Activated B cell treated with CpG ODN at 0.5 μM for 24 hours (primary cell): ENCODE measurements around the gene TREM2. TPM values are rescaled to one million over a fixed set of nuclear protein-coding genes. Genes with fewer than 3 reads are reported as not detected.

ENCODE experiments used
- ATAC-seq: fragments of 200-7000 bp; cut with Tn5 transposase; one replicate; pipeline ENCODE4 v1.10.0; 2021; ENCODE audit warnings: low read depth, mild to moderate bottlenecking, moderate library complexity
- CTCF ChIA-PET: fragments of 350-600 bp; sonication (Branson Sonifier 250); formaldehyde crosslinking; loops from one replicate; lab custom pipeline; 2021; ENCODE audit warnings: antibody characterized with exemption; lab: Charles Lee
- POLR2A ChIA-PET: fragments of 350-600 bp; sonication (Branson Sonifier 250); formaldehyde crosslinking; loops from one replicate; lab custom pipeline; 2021; ENCODE audit warnings: antibody characterized with exemption; lab: Charles Lee
- DNase-seq: peaks from one replicate; pipeline ENCODE4 v3.0.0; 2022
- H3K27ac Mint-ChIP-seq: one replicate; pipeline ENCODE4 v1.8.0; 2020; ENCODE audit warnings: mixed read lengths
- H3K27me3 Mint-ChIP-seq: one replicate; pipeline ENCODE4 v1.8.0; 2021; ENCODE audit warnings: mixed read lengths
- H3K36me3 Mint-ChIP-seq: one replicate; pipeline ENCODE4 v1.8.0; 2021; ENCODE audit warnings: low read depth, mixed read lengths
- H3K4me1 Mint-ChIP-seq: one replicate; pipeline ENCODE4 v1.8.0; 2021; ENCODE audit warnings: mixed read lengths
- H3K4me3 Mint-ChIP-seq: one replicate; pipeline ENCODE4 v1.8.0; 2020; ENCODE audit warnings: mild to moderate bottlenecking, mixed read lengths
- H3K9me3 Mint-ChIP-seq: one replicate; pipeline ENCODE4 v1.8.0; 2020; ENCODE audit warnings: mixed read lengths
- intact Hi-C: fragments of 100-400 bp; cut with micrococcal nuclease; formaldehyde crosslinking; loops from one replicate; pipeline ENCODE4 v1.15.1; 2024
- total RNA-seq: library from RNA; stranded (reverse); gene quantifications from 2 replicates; pipeline ENCODE4 v1.2.3, GENCODE V29; 2022
- TF ChIP-seq, protein P1 (sequence below): fragments of 200-600 bp; IDR thresholded peaks from one replicate; pipeline ENCODE4 v1.8.0; 2022; ENCODE audit warnings: antibody characterized with exemption, mild to moderate bottlenecking

The TREM2 gene
- total RNA-seq, 1 donor from 2014 or later, result not detected

DNA sequence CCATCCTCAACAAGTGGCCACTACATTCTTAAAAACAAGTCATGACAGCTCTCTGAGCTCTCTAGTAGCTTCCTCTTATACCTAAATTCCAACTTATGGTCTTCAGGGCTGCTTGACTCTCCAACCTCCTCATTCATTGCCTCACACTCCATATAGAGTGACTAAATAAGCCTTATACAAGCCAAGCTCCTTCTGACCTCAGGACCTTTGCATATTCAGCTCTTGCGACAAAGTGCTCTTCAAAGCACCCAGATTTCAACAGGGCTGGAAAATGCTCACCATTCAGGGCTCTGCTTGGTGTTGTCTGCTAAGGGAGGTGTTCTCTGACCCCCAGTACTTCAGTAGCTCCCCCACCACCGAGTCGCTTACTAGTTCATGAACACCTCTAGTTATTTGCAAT, 34.3 kb upstream of the TREM2 start:
- Mint-ChIP-seq H3K27ac (peak overlapping the region; percentile 65), H3K27me3 (no peaks in the 10 kb centered on the region), H3K36me3 (peaks cover 55% of the 10 kb centered on the region), H3K9me3 (no peaks in the 10 kb centered on the region), H3K4me1 (peaks cover 95% of the 10 kb centered on the region), H3K4me3 (no peak overlapping the region)
- POLR2A ChIA-PET, result interaction anchor here (0.8 to 1.3 kb wide), 2 partner anchors 15 to 308 kb away, joined by 3 to 7 read pairs; no protein-coding TSS in a partner anchor
- ATAC-seq (no peak), DNase-seq (no peak)
- CTCF ChIA-PET, result interaction anchor here (2.2 kb wide), 1 partner anchor 15 kb away, joined by 5 read pairs; no protein-coding TSS in a partner anchor
- TF ChIP-seq, protein P1, sequence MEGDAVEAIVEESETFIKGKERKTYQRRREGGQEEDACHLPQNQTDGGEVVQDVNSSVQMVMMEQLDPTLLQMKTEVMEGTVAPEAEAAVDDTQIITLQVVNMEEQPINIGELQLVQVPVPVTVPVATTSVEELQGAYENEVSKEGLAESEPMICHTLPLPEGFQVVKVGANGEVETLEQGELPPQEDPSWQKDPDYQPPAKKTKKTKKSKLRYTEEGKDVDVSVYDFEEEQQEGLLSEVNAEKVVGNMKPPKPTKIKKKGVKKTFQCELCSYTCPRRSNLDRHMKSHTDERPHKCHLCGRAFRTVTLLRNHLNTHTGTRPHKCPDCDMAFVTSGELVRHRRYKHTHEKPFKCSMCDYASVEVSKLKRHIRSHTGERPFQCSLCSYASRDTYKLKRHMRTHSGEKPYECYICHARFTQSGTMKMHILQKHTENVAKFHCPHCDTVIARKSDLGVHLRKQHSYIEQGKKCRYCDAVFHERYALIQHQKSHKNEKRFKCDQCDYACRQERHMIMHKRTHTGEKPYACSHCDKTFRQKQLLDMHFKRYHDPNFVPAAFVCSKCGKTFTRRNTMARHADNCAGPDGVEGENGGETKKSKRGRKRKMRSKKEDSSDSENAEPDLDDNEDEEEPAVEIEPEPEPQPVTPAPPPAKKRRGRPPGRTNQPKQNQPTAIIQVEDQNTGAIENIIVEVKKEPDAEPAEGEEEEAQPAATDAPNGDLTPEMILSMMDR, result no peak
- intact Hi-C loops, result no loop called here

DNA sequence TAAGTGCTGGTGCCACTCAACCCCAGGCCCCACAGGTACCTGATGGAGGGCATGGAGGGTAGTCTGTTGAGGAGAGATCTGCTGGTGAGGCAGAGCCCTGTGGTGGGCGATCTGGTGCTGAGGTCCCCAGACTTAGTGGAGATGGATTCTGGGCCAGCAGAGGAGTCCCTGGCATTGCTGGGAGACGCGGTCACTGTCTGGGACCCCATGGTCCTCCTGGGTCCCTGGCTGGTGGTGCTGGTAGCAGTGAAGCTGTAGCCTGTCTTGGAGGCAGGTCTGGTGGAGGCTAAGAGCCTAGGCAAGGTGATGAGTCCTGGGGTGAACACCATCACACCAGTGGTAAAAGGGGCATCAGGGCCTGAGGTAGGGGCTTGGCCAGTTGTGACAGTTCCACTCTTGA, 31.5 kb upstream of the TREM2 start:
- intact Hi-C loops, result no loop called here
- Mint-ChIP-seq H3K4me3 (no peak overlapping the region), H3K27ac (peak overlapping the region; percentile 76), H3K4me1 (peaks cover 71% of the 10 kb centered on the region), H3K9me3 (peaks cover 6% of the 10 kb centered on the region), H3K36me3 (peaks cover 71% of the 10 kb centered on the region), H3K27me3 (no peaks in the 10 kb centered on the region)
- POLR2A ChIA-PET, result interaction anchor here (0.8 kb wide), 1 partner anchor 13 kb away, joined by 4 read pairs; no protein-coding TSS in a partner anchor
- CTCF ChIA-PET, result no interaction called here
- DNase-seq (no peak), ATAC-seq (no peak)
- TF ChIP-seq, protein P1, result no peak

DNA sequence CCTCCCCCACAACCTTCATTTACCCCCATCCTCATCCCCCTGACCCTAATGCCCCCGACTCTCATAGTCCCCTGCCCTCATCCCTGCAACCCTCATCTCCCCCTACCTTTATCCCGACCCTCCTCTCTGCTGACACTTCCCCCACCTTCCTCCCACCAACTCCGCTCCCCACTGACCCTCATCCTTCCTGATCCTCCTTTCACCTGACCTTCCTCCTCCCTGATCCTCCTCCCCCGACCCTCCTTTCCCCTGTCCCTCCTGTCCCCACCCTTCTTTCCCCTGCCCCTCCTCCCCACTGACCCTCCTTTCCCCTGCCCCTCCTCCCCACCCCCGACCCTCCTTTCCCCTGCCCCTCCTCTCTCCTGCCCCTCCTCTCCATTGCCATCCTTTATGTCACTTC, 31.0 kb upstream of the TREM2 start:
- DNase-seq, result no peak
- ATAC-seq, result no peak
- H3K9me3 Mint-ChIP-seq, result peaks cover 7% of the 10 kb centered on the region
- H3K27me3 Mint-ChIP-seq, result no peaks in the 10 kb centered on the region
- peaks cover 71% of the 10 kb centered on the region for H3K36me3 Mint-ChIP-seq
- peaks cover 70% of the 10 kb centered on the region for H3K4me1 Mint-ChIP-seq
- no peak overlapping the region for H3K4me3 Mint-ChIP-seq
- TF ChIP-seq, protein P1, result no peak
- intact Hi-C loops, result no loop called here
- CTCF ChIA-PET, result no interaction called here
- peak overlapping the region; percentile 76 for H3K27ac Mint-ChIP-seq
- POLR2A ChIA-PET, result no interaction called here

DNA sequence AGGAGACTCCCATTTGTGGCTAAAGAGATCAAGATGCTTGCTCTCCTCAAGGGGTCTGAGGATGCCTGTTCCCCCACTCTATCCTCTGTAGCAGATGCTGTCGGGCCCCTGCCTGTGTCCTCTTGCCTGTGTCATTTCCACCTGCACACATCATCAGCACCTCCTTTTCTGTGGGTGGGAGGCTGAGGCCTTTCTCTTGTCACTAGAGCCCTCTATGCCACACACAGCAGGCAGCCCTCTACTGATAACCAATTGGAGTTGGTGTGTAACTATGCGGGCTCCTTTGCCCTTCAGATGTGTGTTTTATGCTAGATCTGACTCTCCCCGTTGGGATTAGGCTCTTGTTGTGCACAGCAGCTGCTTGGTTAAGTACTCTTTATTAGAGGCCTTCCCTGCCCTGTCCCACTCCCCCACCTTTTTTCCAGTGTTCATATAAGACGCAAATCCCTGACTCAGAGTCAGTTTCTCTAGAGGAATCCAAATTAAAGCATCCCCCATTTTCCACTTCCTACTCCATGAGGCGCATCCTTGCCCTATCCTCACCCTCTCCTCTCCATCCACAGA, 30.3 kb upstream of the TREM2 start:
- POLR2A ChIA-PET, result no interaction called here
- no peak for ATAC-seq
- peak overlapping the region; percentile 47 for H3K27ac Mint-ChIP-seq
- DNase-seq, result no peak
- H3K4me3 Mint-ChIP-seq, result no peak overlapping the region
- H3K4me1 Mint-ChIP-seq, result peaks cover 70% of the 10 kb centered on the region
- intact Hi-C loops, result no loop called here
- CTCF ChIA-PET, result no interaction called here
- H3K9me3 Mint-ChIP-seq, result peaks cover 7% of the 10 kb centered on the region
- TF ChIP-seq, protein P1, result no peak
- H3K27me3 Mint-ChIP-seq, result no peaks in the 10 kb centered on the region
- peaks cover 70% of the 10 kb centered on the region for H3K36me3 Mint-ChIP-seq

DNA sequence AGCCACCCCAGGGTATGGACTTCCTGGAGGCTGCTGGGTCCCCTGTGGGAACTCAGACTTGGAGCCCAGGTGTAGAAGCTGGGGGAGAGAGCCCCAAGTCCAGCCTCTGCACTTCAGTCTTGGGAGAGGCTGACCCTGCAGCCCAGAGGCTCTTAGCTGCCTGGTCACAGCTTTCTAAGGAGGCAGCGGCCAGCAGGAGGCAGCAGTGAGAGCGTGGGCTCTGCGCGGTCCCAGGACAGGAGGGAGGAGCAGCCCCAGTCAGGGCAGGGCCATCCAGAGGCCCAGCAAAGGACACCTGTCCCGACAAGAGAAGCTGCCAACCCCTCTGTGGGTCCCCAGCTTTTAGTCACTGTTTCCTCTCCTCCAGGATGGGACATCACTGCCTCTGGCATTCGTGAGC, 28.7 kb upstream of the TREM2 start:
- H3K4me3 Mint-ChIP-seq, result no peak overlapping the region
- H3K27ac Mint-ChIP-seq, result peak overlapping the region; percentile 41
- peaks cover 64% of the 10 kb centered on the region for H3K4me1 Mint-ChIP-seq
- no peaks in the 10 kb centered on the region for H3K27me3 Mint-ChIP-seq
- TF ChIP-seq, protein P1, result no peak
- peaks cover 54% of the 10 kb centered on the region for H3K36me3 Mint-ChIP-seq
- POLR2A ChIA-PET, result interaction anchor here (0.8 to 1.1 kb wide), 2 partner anchors 9 to 10 kb away, joined by 3 read pairs; partner anchors contain the start of gene TREML2
- H3K9me3 Mint-ChIP-seq, result peaks cover 7% of the 10 kb centered on the region
- ATAC-seq (peak; percentile 61), DNase-seq (no peak)
- intact Hi-C loops, result loop anchor here (1.0 kb wide), 1 partner anchor 127 kb away; no protein-coding TSS in a partner anchor
- CTCF ChIA-PET, result interaction anchor here (1.0 to 1.7 kb wide), 6 partner anchors 9 to 124 kb away, joined by 3 to 11 read pairs (median 4); partner anchors contain the start of gene TREML2
